Stimulated activated CD4-positive, alpha-beta T cell treated with anti-CD3 and anti-CD28 coated beads, Interleukin-2, amount 100 ng/mL, for 24 hours (primary cell): ENCODE measurements around the gene ADARB2.
"Not testable (repeated sequence)": the region's sequence is repeated elsewhere in the genome, so short reads cannot be mapped to it uniquely, and the experiment has no call there.

ENCODE experiments used
- DNase-seq, 2 donors: peaks; one replicate each; pipeline ENCODE4 v3.0.0-alpha.2; 2020

Gene ADARB2

DNA sequence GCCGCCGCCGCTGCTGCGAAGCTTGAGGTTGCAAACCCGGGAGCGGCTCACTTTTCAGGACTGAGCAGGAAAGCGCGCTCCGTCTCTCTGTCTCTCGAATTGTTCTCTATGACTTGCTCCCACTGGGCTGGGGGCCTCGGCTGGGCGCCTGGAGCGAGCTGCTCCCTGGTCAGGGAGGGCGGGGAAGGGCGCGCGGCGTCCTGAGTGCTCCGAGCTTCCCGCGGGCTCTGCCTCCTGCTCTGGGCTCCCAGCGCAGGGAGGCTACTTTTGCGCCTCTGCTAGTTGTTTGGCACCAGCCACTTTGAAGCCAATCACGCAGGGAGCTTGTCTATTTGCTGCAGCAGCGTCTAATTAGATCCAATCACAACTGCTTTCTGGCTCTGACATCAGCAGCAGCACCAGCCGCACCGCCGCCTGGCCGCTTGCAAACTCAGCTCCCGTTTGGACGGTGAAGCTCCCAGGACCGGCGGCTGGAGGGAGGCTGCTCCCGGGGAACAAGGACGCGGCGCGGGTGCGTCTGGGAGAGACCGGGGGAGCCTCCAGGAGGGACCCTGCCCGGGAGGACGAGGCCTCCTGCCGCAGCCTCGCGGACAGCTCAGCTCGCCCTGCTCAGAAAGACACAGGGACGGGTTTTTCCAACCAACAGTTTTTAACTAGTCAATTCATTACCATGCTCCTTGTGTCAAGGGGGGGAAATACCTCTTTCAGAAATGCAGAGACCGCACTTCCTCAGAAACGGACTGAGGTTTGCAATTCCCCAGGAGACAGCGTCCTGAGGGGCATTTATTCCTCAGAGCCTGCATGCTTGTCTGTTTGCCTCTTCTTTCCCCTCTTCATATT is at the start of gene ADARB2:
TSS of gene ADARB2 (minus strand) at position 304 of the 840 bp plus-strand sequence.
- peak; percentile 24 to 42 for DNase-seq

DNA sequence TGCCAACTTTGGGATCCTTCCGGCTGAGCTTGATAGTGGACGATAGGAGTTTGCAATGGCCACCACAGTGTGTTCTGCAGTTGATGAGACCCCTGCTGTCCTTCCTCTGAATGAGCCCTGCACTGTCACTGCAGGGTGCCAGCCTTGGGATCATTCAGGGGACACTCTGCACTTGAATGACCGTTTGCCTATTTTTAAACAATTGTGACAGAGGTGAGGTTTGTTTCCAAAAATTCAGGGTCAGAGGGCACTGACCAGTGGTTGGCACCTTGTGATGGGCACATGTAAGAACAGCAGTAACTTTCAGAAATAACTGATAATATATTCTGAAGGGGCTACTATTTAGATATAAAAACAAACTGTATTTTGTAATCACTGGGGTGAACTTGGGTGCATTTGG is 48.5 kb upstream of the ADARB2 start:
- DNase-seq: no peak

GRCh38 chr10:1782841-1783240 is 45.5 kb upstream of the ADARB2 start:
- DNase-seq: no peak

DNA sequence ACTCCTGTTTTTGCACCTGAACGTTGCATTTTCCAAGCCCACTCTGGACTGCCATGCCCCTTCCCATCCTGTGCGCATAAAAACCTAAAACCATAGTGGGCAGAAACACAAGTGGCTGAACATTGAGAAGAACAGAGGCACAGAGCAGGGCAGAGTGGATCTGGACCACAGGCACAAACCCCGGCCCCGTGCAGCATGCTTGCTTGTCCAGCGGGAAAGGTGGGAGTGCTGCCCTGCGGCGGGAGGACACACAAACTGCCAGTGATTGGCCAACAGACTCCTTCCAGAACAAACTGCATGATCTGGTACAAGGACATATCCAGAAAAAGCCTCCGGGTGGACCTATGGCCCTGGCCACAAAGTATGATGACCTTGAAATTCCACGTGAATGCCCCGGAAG is 42.5 kb upstream of the ADARB2 start:
- no peak for DNase-seq

- no peak for DNase-seq
These were observed 41.1 kb upstream of the ADARB2 start for GRCh38 chr10:1778375-1778969.

GRCh38 chr10:1776127-1776662 is 38.9 kb upstream of the ADARB2 start:
- DNase-seq: no peak

GRCh38 chr10:1774796-1775195 is 37.5 kb upstream of the ADARB2 start:
- DNase-seq: no peak

DNA sequence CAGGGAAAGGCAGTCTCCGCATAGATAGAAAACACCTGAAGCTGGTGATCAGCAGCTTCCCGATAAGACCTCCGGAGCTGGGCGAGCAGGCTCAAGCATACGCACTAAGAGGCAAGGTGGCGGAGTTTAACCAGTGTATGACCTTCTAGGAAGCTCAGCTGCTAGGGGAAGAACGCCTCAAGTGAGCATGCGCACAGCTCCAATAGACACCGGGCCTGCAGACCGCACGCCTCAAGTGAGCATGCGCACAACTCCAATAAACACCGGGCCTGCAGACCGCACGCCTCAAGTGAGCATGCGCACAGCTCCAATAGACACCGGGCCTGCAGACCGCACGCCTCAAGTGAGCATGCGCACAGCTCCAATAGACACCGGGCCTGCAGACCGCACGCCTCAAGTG is 35.9 kb upstream of the ADARB2 start:
- DNase-seq: not testable (repeated sequence)

- no peak for DNase-seq
These were observed 28.7 kb upstream of the ADARB2 start for GRCh38 chr10:1766049-1766448.

- DNase-seq: no peak
These were observed 24.8 kb upstream of the ADARB2 start for GRCh38 chr10:1762076-1762475.

DNA sequence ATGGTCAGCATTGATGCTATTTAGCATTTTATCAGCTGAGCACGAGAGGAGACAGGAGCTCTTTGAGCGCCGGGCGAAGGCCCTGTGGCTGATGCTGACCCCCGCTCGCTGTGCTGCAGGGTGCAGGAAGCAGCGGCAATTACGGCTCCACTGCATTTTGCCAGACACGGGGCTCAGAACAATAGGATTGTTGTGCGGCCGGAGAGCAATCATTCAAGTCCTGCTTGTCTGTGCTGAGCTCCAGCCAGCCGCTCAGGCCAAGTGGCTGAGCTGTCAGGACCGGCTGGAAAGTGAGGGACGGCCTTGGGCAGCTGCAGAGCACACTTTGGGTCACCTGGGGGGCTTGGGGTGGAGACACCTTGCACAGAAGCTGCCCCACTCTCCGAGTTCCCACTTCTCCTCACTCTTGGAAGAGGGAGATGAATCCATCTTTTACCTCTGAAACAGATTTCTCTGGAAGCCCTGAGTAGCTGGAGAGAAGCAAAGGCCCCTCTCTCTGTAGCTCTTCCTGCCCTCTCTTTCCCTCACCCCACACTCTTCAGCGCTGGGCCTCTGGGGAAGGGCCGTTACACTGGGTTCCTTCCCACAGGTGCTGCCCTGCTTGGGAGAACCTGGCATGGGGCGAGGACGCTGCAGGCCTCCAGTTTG is 17.3 kb upstream of the ADARB2 start:
- no peak for DNase-seq

DNA sequence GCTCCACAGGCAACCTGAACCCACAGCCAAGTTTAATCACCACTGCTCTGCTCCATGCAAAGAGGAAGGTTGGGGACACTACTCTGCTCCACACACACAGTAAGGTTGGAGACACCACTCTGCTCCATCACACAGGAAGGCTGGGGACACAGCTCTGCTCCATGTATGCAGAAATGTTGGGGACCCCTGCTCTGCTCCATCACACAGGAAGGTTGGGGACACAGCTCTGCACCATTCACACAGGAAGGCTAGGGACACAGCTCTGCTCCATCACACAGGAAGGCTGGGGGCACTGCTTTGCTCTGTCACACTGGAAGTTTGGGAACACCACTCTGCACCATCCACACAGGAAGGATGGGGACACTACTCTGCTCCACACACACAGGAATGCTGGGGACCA is 14.8 kb upstream of the ADARB2 start:
- no peak for DNase-seq

GRCh38 chr10:1747590-1748157 is 10.3 kb upstream of the ADARB2 start:
- DNase-seq: no peak

- no peak for DNase-seq
These were observed 9.5 kb upstream of the ADARB2 start for GRCh38 chr10:1746796-1747195.

DNA sequence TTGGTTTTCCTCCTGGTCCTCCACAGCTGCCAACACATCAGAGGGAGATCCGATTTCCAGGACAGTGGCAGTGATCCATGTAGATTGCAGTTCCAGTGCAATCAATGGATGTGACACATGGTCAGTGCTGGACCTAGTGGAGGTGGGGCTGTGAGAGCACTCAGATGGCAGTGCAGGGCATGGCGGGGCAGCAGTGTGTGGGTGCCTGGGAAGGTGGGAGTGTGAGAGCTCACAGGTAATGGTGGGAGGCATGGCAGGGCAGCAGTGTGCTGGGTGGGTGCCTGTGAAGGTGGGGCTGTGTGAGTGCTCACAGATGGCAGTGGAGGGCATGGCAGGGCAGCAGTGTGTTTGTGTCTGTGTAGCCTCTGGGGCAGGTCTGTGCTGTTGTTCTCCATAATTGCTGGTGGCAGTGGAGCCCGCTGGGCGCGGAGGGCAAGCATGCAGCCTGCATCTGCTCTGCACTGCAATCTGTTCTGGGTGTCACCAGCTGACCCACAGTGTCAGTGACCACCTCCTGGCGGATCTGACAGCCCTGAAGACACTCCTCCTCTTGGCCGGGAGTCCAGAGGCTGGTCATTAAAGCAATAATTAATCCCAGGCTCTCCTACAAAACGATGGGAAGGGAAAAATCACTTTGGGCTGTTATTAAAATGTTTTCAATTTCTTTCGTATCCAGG is 8.6 kb upstream of the ADARB2 start:
- no peak for DNase-seq

- no peak for DNase-seq
These were observed 7.2 kb upstream of the ADARB2 start for GRCh38 chr10:1744524-1744923.

GRCh38 chr10:1743141-1743540 is 5.8 kb upstream of the ADARB2 start:
- DNase-seq: no peak

DNA sequence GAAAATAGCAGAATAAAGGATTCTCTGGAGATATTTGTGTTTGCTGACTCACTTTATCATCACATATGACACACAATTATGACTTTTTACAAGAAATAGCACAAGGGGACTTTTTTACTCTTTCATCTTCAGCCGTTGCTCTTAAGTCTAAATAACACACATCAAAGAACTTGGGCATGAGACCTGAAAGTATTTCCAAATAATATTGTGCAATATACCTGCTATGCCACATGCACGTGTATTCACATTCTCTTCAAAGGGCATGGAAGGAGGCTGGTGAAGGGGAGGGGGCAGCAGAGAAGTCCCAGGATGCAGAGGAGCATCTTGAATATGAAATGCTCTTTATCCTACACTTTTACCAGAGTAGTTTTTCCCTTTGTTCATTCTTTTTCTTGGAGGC is 4.1 kb upstream of the ADARB2 start:
- no peak for DNase-seq

- no peak for DNase-seq
These were observed 2.4 kb upstream of the ADARB2 start for GRCh38 chr10:1739751-1740150.

DNA sequence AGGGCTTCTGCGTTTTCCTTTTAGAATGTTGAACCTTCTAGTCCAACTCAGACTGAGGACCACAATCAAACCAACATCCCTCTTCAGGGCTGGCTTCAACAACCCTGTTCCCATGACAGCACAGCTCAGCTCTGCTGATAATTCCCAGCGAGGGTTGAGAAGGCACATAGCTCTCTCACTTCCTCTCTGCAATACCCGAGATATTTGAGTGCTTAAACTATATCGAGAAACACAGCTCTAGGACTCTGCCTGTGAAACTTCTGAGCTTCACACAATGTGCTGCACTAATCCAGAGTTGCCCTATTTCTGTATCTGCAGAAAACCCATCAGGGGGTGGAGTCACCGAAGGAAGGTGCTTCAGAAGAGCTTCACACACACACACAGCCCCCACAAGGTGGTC is 1.6 kb upstream of the ADARB2 start:
- no peak for DNase-seq

GRCh38 chr10:1736972-1737221 is 428 bp downstream of the ADARB2 start:
- DNase-seq: no peak

GRCh38 chr10:1736144-1736971 is 967 bp downstream of the ADARB2 start:
- DNase-seq: no peak
